Measurements from ENCODE around the gene LMX1A. TPM values are rescaled to one million over a fixed set of nuclear protein-coding genes. Genes with fewer than 3 reads are reported as not detected.

The LMX1A gene
- total and polyA plus RNA-seq, 2 experiments from 2014 or later: not detected

- H3K36me3 ChIP-seq: no peaks in the 10 kb centered on the region
- no peaks in the 10 kb centered on the region for H3K9me3 ChIP-seq (ENCODE audit: low read depth)
- TF ChIP-seq CTCF (IDR thresholded peaks at IDR 0.05; ENCODE audit: low read depth, low read length): no peak
- peaks cover 58% of the 10 kb centered on the region for H3K27me3 ChIP-seq
- no peak overlapping the region for H3K27ac ChIP-seq
- H3K4me3 ChIP-seq: no peak overlapping the region
- no peak for DNase-seq (ENCODE audit: low read depth in 1 of 2, low spot score in 1 of 2)
- no peaks in the 10 kb centered on the region for H3K4me1 ChIP-seq (ENCODE audit: low read depth)
Observed at GRCh38 chr1:165383599-165384405, 27.3 kb upstream of the LMX1A start.

GRCh38 chr1:165383067-165383466, 26.6 kb upstream of the LMX1A start:
- Histone ChIP-seq H3K27me3 (peaks cover 50% of the 10 kb centered on the region), H3K9me3 (ENCODE audit: low read depth) (no peaks in the 10 kb centered on the region), H3K27ac (no peak overlapping the region), H3K4me1 (ENCODE audit: low read depth) (no peaks in the 10 kb centered on the region), H3K4me3 (no peak overlapping the region), H3K36me3 (no peaks in the 10 kb centered on the region)
- DNase-seq (ENCODE audit: low read depth in 1 of 2, low spot score in 1 of 2): peak in 1 of 2 donors; percentile 33
- TF ChIP-seq CTCF (IDR thresholded peaks at IDR 0.05; ENCODE audit: low read depth, low read length): no peak

- H3K27me3 ChIP-seq: peaks cover 49% of the 10 kb centered on the region
Observed at GRCh38 chr1:165381745-165382505, 25.4 kb upstream of the LMX1A start.

GRCh38 chr1:165376811-165377311, 20.3 kb upstream of the LMX1A start:
- no peaks in the 10 kb centered on the region for H3K36me3 ChIP-seq
- TF ChIP-seq CTCF (IDR thresholded peaks at IDR 0.05; ENCODE audit: low read depth, low read length): no peak
- no peaks in the 10 kb centered on the region for H3K9me3 ChIP-seq (ENCODE audit: low read depth)
- H3K27me3 ChIP-seq: peaks cover 68% of the 10 kb centered on the region
- H3K4me3 ChIP-seq: no peak overlapping the region
- no peak overlapping the region for H3K27ac ChIP-seq
- DNase-seq (ENCODE audit: low read depth in 1 of 2, low spot score in 1 of 2): no peak
- peaks cover 5% of the 10 kb centered on the region for H3K4me1 ChIP-seq (ENCODE audit: low read depth)

More at GRCh38 chr1:165381745-165382505, 25.4 kb upstream of the LMX1A start:
- Histone ChIP-seq H3K36me3 (no peaks in the 10 kb centered on the region), H3K9me3 (ENCODE audit: low read depth) (no peaks in the 10 kb centered on the region), H3K27ac (no peak overlapping the region), H3K4me3 (no peak overlapping the region), H3K4me1 (ENCODE audit: low read depth) (no peaks in the 10 kb centered on the region)
- no peak for DNase-seq (ENCODE audit: low read depth in 1 of 2, low spot score in 1 of 2)
- TF ChIP-seq CTCF (IDR thresholded peaks at IDR 0.05; ENCODE audit: low read depth, low read length): no peak

GRCh38 chr1:165376041-165376810, 19.7 kb upstream of the LMX1A start:
- Histone ChIP-seq H3K4me3 (peak overlapping the region; percentile 20), H3K27ac (no peak overlapping the region), H3K36me3 (no peaks in the 10 kb centered on the region), H3K27me3 (peaks cover 68% of the 10 kb centered on the region), H3K4me1 (ENCODE audit: low read depth) (peaks cover 5% of the 10 kb centered on the region), H3K9me3 (ENCODE audit: low read depth) (no peaks in the 10 kb centered on the region)
- no peak for TF ChIP-seq CTCF (IDR thresholded peaks at IDR 0.05; ENCODE audit: low read depth, low read length)
- peak; percentile 60 to 97 for DNase-seq (ENCODE audit: low read depth in 1 of 2, low spot score in 1 of 2)

All from cardiac muscle cell (in vitro differentiated cells and primary cell).